B cell (primary cell): ENCODE results near the gene PNLIPRP2.

Experiments used
- CTCF ChIP-seq: fragments of 200-600 bp; IDR thresholded peaks from one replicate; pipeline ENCODE4 v1.8.0; 2022; ENCODE audit warnings: antibody characterized with exemption, mild to moderate bottlenecking
- EZH2 ChIP-seq: IDR thresholded peaks from 2 replicates; pipeline ENCODE4 v1.6.1; 2012; ENCODE audit warnings: borderline replicate concordance, low read depth, mild to moderate bottlenecking, moderate library complexity, low read length; ENCODE audit not compliant: insufficient read depth, poor library complexity, severe bottlenecking

DNA sequence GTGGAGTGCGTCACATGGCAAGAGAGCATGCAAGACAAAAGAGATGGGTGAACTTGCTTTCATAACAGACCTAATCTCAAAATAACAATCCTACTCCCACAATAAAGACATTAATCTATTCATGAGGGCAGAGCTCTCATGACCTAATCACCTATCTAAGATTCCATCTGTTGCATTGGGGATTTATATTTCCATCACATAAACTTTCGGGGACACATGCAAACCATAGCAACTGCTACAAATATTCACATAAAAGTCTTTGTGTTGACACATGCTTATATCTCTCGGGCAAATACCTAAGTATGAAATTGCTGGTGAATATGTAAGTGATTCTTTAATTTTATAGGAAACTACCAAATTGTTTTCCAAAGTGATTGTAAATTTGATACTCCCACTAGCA is 46.0 kb upstream of the PNLIPRP2 start:
- no peak for TF ChIP-seq EZH2
- TF ChIP-seq CTCF: no peak
